RKO (cell line): Measurements from ENCODE around the gene BCAS2.
"Not testable (repeated sequence)": the region's sequence is repeated elsewhere in the genome, so short reads cannot be mapped to it uniquely, and the experiment has no call there.

Experiments
- DNase-seq: peaks from one replicate; pipeline ENCODE4 v3.0.0-alpha.2; 2016; ENCODE audit warnings: low spot score

The BCAS2 gene

DNA sequence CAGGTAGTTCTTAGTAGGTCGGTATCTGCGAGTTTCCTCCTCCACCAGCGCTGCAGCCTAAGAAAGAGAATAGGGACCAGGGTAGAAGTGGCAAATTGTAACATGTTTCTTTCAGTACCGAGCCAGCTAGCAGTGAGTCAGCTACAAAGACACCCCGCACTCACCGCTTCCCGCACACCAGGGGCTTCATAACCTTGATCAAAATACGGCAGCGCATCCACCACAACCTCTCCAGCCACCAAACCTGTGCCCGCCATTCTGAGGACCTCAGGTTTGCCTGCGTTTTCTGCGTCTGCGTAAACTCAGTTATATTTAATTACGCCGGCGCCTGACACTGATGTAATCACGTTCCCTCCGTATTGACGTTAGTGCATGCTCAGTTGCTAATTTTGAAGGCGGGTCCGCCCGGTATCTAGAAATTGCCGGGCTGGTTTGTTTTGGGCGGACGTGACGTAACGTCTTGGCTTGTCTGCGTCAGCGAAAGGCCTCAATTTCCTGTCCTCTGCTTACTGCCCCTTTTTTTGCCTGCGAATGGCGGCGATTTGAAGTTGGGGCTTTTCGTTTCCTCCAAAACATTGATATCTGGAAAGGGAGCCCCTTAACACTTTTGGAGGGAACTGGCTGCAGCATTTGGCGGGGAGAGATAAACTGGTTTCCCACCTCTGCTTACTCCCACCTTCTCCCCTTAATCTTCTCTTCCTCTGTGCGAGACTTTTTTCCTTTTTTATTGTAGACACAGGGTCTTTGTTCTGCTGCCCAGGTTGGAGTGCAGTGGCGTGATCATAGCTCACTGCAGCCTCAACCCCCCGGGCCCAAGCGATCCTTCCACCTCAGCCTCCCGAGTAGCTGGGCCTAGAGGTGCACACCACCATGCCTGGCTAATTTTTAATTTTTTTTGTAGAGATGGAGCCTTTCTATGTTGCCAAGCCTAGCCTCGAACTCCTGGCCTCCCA, at the start of gene BCAS2:
BCAS2 (minus strand) TSS at position 281 of the 953 bp plus-strand sequence; CDS start at position 257, 24 bp downstream.
- peak; percentile 99 for DNase-seq

DNA sequence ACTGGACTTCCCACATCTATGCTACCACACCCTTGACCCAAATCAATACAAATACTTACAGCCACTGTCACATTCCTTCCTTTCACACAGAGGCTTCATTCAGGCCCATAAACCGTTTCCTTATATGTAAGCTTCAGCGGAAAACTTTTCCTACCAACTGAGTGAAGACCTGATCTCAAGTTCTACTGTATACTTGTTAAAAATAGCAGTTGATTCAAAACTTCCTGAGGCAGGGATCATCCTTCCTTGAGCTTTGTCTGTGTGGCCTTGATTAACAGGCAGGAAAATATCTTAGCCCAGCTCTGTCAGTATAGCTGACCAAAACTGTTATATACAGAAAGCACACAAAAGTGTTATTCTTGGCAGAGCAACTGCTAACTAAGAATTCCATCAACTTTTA, 45.7 kb upstream of the BCAS2 start:
- DNase-seq, result no peak

DNA sequence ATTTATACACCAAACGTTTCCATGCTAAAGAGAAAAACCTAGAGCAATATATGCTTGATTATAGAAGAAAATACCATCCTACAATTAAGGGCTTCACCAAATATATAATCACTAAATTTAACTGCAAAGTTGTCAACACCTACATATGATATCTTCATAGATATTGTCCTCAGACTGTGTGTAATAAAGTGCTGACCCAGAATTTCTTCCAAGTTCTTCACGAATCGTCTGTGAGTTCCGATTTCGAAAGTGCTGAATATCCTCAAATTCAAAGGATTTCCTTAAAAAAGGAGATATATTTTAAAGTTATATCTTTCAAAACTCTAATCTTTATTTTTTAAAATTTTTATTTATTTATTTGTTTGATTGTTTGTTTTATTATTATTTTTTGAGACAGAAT, 41.9 kb upstream of the BCAS2 start:
- DNase-seq, result no peak

DNA sequence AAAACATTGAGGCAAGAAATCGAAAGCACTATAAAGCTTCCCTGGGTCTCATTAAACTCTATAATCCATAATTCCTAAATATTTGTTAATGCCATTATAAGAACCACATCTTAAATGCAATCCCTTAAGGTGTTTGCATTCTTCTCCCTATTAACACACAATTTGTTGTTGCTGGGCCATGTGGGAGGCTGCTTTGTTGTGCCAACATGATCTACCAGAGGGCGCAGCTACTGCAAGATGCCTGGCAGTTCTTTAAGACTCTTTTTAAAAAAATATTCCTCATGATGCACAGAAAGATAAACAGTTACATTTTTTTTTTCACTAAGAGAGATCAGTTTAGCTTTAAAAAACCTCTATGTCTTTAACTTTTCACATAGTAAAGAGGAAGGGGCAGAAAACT, 39.0 kb upstream of the BCAS2 start:
- peak; percentile 38 for DNase-seq

DNA sequence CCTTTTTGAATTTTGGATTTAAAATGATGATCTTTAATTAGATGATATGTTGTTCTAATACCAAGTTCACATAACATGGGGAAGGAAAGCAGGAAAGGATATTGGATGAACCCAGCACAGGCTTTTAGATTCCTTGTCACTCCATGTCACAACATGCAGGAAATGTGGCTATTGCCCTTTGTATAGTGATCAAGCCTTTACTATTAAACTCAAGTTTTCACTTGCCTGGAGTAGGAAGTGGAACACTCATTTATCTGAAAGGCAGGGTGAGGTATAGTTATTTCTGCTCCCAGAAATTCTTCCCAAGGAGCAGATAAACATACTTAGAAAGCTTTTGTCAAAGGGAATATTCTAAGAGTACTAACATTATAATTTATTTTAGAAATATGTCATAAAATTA, 37.2 kb upstream of the BCAS2 start:
- DNase-seq, result no peak

DNA sequence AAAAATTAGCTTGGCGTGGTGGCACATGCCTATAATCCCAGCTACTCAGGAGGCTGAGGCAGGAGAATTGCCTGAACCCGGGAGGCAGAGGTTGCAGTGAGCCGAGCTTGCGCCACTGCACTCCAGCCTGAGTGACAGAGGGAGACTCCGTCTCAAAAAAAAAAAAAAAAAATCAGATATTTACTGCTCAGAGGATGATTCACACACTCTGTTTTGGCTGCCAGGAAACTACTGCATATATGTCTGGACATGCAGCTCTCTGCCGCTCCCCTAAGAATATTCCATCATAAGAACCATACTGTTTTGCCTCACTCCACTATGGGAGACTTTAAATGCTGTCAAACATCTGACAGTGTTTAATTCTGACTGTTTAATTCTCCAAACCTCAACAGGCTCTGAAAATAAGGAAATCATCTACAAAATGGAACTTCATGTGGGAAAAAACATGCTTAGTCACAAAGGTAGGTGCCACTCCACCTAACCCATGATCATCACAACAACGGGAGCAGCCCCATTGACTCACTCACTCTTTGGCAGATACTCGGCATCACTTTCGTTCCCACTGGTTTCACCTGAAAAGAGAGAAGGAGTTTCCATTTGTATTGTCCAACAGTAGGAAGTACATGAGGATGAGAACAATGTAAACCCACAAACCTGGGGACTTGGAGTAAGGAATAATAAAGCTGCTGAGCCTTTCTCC, 29.3 kb upstream of the BCAS2 start:
- no peak for DNase-seq

DNA sequence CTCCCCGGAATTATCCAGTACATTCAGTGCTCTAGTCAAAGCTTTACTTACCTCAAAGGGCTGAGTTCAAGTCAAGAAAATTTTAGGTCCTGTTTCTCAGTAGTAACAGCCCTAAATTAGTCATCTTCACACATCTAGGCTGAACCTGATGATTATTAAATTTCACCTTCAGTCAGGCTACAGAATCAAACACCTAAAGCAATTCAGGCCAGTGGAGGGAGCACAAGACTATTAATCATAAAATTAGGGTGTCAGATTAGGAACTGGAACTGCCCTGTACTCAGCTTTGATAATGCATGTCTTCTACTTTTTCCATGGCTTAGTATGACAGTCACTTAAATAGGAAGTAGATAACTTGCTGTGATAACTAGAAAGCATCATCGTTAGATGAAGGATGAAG, 28.4 kb upstream of the BCAS2 start:
- DNase-seq, result no peak

DNA sequence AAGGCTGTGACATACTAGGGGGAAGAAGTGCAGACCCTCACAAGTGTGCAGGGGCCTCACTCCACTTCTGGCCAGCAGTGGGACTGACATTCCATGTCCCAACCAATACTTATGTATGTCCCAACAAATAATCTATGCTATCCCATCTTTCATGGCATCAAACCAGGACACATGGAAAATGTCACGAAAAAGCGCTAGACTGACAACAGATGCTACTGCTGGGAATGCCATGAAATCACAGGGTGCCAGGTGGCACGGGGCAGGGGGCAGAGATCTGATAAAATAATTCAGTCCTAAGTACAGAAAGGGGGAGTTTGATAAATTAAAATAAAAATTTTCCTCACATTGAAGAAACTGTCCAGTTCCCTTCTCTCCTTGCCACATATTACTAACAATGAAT, 27.6 kb upstream of the BCAS2 start:
- no peak for DNase-seq

DNA sequence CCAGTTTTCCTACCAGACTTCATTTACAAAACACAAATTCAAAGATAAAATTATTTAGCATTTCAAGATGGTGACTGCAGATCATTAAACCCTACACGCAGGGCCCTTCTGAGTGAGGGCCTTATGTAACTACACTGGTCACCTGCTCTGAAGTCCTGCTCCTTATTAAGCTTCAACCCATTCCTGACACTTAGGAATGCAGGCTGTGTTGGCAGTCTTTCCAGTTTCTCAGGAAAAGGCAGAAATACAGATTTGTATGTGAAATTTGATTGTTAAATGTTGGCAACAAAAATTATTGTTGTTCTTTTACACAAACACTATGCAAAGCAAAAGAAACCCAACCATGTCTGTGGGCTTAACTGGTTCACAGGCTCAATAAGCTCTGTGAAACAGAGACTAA, 25.8 kb upstream of the BCAS2 start:
- DNase-seq, result no peak

DNA sequence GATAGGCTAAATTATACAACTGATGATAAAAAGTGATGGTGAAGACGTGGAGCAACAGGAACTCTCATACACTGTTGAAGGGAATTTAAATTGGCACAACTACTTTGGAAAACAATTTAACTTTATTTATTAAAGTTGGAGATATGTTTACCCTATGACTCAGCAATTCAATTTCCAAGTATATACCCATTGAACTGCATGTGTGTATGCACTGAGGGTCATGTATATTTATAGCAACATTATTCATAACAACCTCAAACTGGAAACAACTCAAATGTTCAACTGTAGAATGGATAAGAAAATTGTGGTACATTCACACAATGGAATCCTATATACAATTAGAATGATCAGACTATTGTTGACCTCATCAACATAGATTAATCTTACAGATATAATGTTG, 16.5 kb upstream of the BCAS2 start:
- no peak for DNase-seq

DNA sequence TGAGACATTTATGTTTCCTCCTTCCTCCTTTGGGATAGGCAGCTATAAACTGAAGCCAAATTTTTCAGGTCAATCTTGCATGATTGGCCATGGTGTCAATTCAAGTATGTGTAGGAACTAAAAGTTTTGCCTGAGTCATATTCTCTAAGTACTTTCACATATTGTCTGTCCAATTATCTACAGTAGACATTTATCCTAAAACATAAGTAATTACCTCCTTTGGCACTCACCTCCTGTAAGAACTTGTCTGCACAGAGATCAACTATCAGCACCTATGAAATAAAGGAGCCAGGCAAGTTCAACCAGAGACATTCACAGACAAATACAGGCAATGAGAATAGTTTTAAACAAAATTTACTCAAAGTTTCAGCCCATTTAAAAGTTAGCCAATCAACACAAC, 14.2 kb upstream of the BCAS2 start:
- DNase-seq, result no peak

DNA sequence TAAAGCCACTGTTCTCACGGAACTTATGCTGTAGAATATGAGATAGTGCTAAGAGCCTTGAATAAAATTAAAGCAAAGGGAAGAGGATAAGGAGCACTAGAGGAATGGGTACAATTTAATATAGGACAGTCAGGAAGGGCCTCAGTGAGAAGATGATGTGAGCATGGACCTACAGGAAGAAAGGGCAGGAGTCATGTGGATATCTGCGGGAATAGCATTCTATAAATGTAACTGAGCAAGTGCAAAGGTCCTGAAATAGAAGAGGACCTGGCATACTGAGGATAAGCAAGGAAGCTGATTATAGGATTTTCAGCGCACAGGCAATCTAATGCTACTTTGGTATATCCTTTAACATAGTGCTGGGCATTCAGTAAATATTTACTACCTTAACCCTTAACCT, 12.6 kb upstream of the BCAS2 start:
- no peak for DNase-seq

DNA sequence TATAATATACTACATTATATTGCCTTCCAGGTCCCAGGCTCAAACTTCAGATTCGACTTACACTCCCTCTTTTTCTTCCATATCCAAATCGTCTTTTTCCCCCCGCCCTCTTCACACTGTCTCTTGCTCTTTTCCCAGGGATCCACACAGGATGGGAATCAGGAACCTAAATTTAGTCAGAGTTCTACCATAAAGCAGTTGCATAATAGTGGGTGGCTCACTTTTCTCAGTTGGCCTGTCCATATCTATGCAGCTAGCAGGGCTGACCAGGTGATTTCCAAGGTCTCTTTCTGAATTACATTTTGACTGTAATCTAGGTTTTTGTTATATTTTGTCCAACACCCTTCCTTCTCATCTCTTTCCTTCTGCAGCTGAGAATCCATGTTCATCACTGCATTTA, 7.7 kb upstream of the BCAS2 start:
- DNase-seq, result no peak

DNA sequence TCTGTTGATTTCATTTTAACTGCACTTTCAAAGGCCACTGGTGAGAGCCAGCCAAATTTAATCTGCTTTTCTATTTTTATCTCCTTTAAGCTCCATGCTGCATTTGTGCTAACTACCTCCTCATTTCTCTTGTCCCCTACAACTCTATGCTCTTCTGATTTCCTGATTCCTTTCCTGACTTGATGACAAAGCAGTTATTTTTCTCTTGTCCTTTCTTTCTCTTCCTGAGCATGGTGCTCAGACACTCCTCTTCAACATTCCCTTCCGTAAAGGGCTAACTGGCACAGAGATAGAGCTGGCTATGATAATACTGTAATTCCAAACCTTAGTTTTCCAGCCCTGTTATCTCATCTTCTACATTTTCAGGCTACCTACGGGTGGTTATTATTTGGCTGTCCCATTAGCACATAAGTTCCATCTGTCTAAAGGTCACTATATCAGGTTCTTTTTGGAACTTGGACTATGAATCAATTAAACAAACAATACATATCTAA, 6.8 kb upstream of the BCAS2 start:
- no peak for DNase-seq

DNA sequence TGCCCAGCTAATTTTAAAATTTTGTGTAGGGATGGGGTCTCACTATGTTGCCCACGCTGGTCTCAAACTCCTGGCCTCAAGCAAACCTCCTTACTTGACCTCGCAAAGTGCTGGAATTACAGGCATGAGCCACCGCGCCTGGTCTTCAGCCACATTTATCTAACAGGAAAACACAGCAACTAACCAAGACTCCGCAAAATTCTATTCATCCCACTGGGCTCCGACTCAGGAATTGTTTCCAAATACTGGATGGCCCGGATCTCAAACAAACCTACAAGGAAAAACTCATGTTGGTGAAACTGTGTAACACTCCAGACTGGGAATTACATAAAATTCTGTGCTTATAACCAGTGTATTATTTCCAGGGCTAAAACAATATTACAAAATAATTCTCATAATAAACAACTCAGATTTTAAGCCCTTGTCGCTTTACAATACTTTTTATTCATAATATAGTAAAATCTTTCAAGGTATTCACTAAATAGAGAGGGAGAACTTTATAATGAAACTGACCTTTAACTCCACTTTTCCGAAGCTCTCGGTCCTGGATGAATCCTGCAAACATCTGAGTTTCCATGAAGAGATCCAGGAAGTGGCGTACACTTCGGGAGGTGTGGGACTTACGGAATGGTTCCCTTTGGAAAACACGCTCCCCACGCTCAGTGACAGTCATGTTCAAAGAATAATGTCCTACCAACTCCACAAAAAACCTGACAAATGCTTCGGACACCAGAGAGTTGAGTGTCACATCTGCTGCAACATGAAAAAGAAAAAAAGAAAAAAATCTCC, 6.0 kb upstream of the BCAS2 start:
- no peak for DNase-seq

DNA sequence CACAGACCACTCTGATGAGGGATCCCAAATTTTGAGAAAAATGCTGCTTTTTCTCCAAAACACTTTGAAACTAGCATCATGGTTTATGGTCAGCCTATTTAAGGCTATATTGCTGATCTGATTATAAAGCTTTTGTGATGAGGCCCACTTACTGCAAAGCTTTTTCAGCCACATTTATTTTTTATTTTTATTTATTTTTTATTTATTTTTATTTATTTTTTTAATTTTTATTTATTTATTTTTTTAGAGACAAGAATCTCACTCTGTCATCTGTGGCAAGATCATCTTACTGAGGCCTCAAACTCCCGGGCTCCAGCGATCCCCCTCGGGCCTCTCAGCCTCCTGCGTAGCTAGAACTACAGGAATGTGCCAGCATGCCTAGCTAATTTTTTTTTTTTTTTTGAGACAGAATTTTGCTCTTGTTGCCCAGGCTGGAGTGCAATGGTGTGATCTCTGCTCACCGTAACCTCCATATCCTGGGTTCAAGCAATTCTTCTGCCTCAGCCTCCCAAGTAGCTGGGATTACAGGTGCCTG, 5.2 kb upstream of the BCAS2 start:
- no peak for DNase-seq

DNA sequence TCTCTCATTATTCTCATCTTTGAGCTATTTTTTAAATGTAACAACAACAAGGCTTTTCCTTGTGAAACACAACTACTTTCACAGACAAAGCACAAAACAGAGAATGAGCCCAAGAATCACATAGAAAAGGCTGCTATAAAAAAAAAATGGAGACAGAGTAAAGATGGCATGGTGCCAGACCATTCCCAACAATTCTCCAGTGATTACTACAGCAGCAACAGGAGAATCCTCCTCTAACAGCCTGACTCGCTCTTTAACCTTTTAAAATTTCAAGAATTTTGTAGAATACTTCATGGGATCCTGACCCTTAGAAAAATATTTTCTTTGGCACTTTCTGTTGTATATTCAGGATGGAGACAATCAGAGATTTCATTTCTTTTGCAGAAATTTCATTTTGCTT, 3.8 kb upstream of the BCAS2 start:
- no peak for DNase-seq

DNA sequence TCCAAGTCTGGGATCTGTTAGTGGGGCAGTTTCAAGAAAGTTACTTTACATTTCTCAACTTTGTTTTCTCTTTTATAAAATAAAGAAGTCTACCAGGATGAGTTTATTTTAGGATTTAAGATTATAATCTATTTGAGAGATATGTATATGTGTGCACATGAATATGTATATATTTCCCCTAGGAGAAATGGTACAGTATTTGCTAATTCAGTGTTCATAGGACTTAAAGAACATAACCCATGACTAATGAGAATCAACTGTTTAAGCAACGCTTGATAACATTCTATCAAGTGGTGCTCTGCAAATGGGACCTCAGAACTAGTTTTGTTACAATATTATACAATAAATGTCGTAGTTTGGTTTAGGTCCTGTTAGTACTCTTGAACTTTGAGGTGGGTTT, 7.0 kb downstream of the BCAS2 start:
- no peak for DNase-seq

DNA sequence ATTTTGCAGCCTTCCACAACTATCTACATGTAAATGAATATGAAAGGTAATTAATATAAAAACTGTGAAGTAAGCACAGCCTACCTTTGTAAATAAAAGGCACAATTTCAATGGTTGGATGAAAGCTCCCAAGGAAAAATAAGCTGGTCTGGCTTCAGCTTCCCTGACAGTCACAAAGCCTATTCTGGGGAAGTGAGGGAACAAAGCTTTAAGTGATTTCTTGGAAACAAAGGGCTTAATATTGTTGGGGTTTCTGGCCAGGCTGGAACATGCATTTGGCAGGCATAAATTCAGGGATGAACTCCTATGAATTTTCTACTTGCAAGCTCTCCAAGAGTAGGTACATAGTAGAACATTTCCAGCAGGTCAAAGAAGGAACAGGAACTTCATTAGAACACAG, 17.3 kb downstream of the BCAS2 start:
- no peak for DNase-seq

DNA sequence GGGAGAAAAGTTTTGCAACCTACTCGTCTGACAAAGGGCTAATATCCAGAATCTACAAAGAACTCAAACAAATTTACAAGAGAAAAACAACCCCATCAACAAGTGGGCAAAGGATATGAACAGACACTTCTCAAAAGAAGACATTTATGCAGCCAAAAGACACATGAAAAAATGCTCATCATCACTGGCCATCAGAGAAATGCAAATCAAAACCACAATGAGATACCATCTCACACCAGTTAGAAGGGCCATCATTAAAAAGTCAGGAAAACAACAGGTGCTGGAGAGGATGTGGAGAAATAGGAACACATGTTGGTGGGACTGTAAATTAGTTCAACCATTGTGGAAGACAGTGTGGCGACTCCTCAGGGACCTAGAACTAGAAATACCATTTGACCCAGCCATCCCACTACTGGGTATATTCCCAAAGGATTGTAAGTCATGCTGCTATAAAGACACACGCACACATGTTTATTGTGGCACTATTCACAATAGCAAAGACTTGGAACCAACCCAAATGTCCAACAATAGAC, 18.4 kb downstream of the BCAS2 start:
- DNase-seq, result not testable (repeated sequence)

DNA sequence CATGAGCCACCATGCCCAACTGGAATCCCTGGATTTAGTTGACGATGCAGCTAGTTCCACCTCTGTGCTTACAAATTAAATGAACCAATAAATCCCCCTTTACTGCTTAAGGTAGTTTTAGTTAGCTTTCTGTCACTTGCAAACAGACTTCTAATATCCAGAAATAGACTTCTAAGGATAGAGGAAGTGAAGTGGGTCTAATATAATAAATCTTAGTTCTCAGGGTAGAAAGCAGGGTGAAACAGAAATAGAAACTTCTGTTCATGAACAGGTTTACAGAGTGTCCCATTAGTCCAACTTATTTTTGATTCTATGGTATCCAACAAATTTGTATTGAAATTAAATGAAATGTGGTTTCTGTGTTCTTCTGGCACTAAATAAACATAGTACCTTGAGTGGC, 20.1 kb downstream of the BCAS2 start:
- DNase-seq, result no peak

DNA sequence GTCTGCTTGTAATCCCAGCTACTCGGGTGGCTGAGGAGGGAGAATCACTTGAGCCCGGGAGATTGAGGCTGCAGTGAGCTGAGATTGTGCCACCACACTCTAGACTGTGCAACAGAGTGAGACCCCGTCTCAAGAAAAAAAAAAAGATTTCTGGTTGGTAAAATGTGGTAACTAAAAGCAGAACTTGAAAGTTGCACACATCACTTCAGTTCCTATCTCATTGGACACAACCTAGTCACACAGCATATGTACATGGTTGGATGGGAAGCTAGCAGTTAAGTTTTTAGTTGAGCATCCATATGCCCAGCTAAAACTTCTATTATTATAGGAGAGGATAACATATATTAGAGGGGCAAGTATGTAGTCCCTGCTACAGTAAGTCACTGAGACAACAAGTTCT, 22.1 kb downstream of the BCAS2 start:
- DNase-seq, result no peak
